Activated CD8-positive, alpha-beta memory T cell treated with anti-CD3 and anti-CD28 coated beads for 24 hours (primary cell): ENCODE data around the gene NGDN.

Experiments used
- DNase-seq: peaks from one replicate; pipeline ENCODE4 v3.0.0-alpha.2; 2020

NGDN gene

DNA sequence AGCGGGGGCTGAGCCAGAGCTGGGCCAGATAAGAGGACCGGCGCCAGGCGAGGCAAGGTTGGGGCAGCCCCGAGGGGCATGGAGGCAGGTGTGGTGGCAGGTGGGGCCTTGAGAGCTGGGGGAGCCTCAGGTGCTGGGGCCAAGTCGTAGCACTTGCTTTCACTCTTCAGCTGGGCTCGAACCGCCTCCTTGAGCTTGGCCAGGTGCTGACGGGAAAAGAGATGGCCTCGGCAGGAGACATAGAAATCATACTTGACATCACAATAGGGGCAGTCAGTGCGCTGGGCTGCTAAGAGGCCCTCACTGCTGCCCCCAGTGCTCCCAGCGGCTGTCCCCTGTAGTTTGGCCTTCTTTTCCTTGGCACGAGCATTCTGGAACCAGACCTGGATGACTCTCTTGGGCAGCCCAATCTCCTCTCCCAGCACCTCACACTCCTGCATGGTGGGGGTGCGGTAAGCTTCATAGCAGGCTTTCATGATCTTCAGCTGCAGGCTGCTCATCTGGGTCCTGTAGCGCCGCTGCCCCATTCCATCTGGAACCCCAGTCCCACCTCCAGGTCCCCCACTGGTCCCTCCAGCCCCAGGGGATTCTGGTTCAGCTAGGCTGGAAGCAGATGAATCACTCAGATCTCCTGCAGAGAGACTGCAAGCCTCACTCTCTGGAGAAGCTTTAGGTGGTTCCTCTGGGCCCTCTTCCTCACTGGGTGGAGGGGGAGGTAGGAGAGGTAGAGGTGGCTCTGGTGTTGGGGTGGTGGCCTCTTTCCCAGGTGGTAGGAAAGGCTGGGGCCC lies 53.9 kb downstream of the NGDN start:
- no peak for DNase-seq

DNA sequence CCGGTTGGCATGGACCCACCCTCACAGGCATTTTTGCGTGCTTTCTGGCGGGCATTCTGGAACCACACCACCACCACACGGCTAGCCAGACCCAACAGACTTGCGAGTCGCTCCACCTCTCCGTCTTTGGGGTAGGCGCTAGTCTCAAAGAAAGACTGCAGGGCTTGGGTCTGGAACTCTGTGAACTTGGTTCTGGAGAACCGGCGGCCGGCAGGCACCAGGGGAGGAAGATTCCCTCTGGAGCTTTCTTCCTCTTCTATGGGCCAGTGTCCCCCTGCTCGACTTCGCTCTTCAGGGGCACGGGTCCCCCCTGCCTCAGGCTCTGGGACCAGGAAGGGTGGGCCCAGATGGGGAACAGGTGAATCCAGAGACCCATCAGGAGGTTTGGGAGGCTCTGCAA lies 55.5 kb downstream of the NGDN start:
- DNase-seq, result no peak

DNA sequence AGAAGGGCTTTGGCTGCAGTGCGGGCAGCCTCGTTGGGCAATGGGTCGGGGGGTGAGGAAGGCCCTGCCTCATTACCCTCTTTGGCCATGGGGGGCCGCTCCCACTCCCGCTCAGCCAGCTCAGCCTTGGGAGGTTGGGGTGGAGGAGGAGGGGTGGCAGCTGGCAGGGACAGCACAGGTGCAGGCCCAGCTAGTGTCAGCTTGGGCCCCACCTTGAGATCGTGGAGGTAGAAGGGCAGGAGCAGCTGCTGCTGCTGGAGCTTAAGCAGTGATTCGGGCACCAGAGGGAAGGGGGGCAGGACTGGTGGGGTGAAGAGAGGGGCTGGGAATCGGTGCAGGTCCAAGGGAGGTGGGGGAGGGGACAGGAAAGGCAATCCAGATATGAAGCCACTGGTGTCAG lies 56.1 kb downstream of the NGDN start:
- DNase-seq, result no peak
